Epithelial cell of esophagus (primary cell): ENCODE data around the gene SENP5.
"Not testable (repeated sequence)": the region's sequence is repeated elsewhere in the genome, so short reads cannot be mapped to it uniquely, and the experiment has no call there.

Experiments used
- DNase-seq: peaks from one replicate; pipeline ENCODE4 v3.0.0; 2010; ENCODE audit warnings: low read depth
- H3K4me3 ChIP-seq: 2 replicates; pipeline ENCODE4 v1.5.1; 2011; ENCODE audit warnings: mild to moderate bottlenecking, low read length, control low read depth
- CTCF ChIP-seq: IDR thresholded peaks from 2 replicates; pipeline ENCODE4 v1.5.1; 2011; ENCODE audit warnings: low read depth, mild to moderate bottlenecking, low read length, control low read depth, inconsistent platforms; ENCODE audit not compliant: insufficient read depth; ENCODE audit errors: missing control alignments

Gene SENP5

GRCh38 chr3:196938576-196938975 lies 70.9 kb downstream of the SENP5 start:
- TF ChIP-seq CTCF, result no peak
- no peak overlapping the region for H3K4me3 ChIP-seq
- DNase-seq, result no peak

- no peak for TF ChIP-seq CTCF
- DNase-seq, result peak; percentile 55
- peak overlapping the region; percentile 99 for H3K4me3 ChIP-seq
Observed at GRCh38 chr3:196941729-196942225, 74.1 kb downstream of the SENP5 start.

- DNase-seq, result peak; percentile 99
- peak; percentile 74 for TF ChIP-seq CTCF
- peak within 1 kb of the TSS; percentile 99 for H3K4me3 ChIP-seq
Observed at GRCh38 chr3:196942226-196942914, 74.7 kb downstream of the SENP5 start, which contains the start of gene NCBP2. NCBP2 (minus strand) TSS chr3:196942528; CDS start chr3:196942503, 25 bp downstream.

GRCh38 chr3:196942915-196943277 lies 75.2 kb downstream of the SENP5 start:
- peak overlapping the region; percentile 99 for H3K4me3 ChIP-seq
- TF ChIP-seq CTCF, result no peak
- DNase-seq, result no peak

GRCh38 chr3:196944037-196944790 lies 76.5 kb downstream of the SENP5 start:
- H3K4me3 ChIP-seq, result peak overlapping the region; percentile 99

GRCh38 chr3:196947136-196947859 lies 79.6 kb downstream of the SENP5 start:
- TF ChIP-seq CTCF, result peak; percentile 17
- DNase-seq, result no peak

More at GRCh38 chr3:196944037-196944790, 76.5 kb downstream of the SENP5 start:
- not testable (repeated sequence) for DNase-seq

GRCh38 chr3:196947860-196948441 lies 80.2 kb downstream of the SENP5 start:
- DNase-seq, result no peak
- H3K4me3 ChIP-seq, result no peak overlapping the region
- TF ChIP-seq CTCF, result no peak

More at GRCh38 chr3:196947136-196947859, 79.6 kb downstream of the SENP5 start:
- H3K4me3 ChIP-seq, result no peak overlapping the region
